Epithelial cell of esophagus (primary cell): Measurements from ENCODE around the gene ZNF839.
A peak's percentile ranks its signal among the peaks of the same experiment; 100 is the strongest.

ENCODE experiments used
- DNase-seq: peaks from one replicate; pipeline ENCODE4 v3.0.0; 2010; ENCODE audit warnings: low read depth
- H3K4me3 ChIP-seq: 2 replicates; pipeline ENCODE4 v1.5.1; 2011; ENCODE audit warnings: mild to moderate bottlenecking, low read length, control low read depth
- TF ChIP-seq, protein P1 (sequence below): IDR thresholded peaks from 2 replicates; pipeline ENCODE4 v1.5.1; 2011; ENCODE audit warnings: low read depth, mild to moderate bottlenecking, low read length, control low read depth, inconsistent platforms; ENCODE audit not compliant: insufficient read depth; ENCODE audit errors: missing control alignments

The ZNF839 gene

DNA sequence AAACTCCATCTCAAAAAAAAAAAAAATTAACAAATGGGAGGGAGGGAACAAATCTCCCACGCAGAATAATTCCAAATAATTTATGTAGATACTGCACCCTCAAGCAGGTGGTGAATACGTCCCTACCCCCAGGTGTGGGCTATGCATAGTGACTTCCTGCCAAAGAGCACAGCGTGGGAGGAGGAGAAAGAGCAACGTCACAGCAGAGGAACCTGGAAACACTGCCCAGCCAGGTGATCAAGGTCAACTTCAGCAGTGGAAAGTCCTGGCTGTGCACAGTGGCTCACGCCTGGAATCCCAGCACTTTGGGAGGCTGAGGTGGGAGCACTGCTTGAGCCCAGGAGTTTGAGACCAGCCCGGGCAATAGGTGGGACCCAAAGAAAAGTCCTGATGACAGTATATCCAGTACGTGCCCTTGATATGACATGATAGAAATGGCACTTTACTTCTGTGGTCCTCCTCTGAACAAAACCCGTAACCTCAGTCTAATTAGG, 33.6 kb downstream of the ZNF839 start:
- TF ChIP-seq, protein P1, sequence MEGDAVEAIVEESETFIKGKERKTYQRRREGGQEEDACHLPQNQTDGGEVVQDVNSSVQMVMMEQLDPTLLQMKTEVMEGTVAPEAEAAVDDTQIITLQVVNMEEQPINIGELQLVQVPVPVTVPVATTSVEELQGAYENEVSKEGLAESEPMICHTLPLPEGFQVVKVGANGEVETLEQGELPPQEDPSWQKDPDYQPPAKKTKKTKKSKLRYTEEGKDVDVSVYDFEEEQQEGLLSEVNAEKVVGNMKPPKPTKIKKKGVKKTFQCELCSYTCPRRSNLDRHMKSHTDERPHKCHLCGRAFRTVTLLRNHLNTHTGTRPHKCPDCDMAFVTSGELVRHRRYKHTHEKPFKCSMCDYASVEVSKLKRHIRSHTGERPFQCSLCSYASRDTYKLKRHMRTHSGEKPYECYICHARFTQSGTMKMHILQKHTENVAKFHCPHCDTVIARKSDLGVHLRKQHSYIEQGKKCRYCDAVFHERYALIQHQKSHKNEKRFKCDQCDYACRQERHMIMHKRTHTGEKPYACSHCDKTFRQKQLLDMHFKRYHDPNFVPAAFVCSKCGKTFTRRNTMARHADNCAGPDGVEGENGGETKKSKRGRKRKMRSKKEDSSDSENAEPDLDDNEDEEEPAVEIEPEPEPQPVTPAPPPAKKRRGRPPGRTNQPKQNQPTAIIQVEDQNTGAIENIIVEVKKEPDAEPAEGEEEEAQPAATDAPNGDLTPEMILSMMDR, result no peak
- no peak for DNase-seq
- H3K4me3 ChIP-seq, result no peak overlapping the region

DNA sequence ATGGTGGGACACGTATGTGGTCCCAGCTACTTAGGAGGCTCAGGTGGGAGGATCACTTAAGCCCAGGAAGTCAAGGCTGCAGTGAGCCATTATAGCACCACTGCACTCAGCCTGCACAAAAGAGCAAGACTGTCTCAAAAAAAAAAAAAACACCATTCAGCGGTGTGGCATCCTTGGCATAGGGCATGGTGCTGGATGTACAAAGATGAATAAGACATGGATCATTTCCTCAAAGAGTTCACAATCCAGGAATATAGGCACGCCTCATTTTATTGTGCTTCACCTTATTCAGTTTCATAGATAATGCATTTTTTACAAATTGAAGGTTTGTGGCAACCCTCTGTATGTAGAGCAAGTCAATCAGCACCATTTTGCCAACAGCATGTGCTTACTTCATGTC, 36.7 kb downstream of the ZNF839 start:
- no peak overlapping the region for H3K4me3 ChIP-seq
- DNase-seq, result peak; percentile 28
- TF ChIP-seq, protein P1, result no peak

- no peak for DNase-seq
- H3K4me3 ChIP-seq, result no peak overlapping the region
- TF ChIP-seq, protein P1, result no peak
Observed at GRCh38 chr14:102359341-102359740, 39.8 kb downstream of the ZNF839 start.

DNA sequence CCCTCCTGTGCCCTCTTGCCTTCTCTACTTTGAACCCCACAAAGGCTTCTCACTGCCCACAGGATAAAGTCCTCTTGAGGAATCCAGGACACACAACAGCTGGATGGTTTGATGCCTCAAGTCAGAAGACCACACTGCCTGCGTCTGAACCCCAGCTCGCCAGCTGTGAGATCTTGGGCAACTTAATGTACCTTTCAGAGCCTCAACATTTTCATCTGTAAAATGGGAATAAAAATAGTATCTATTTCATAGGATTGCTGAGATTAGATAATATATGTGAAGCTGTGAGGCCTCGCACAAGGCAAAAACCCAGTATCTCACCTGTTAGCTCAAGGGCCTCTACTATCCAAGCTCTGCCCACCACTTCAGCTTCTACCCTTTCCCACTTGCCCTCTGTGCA, 40.8 kb downstream of the ZNF839 start:
- TF ChIP-seq, protein P1, result no peak
- H3K4me3 ChIP-seq, result no peak overlapping the region
- DNase-seq, result no peak

DNA sequence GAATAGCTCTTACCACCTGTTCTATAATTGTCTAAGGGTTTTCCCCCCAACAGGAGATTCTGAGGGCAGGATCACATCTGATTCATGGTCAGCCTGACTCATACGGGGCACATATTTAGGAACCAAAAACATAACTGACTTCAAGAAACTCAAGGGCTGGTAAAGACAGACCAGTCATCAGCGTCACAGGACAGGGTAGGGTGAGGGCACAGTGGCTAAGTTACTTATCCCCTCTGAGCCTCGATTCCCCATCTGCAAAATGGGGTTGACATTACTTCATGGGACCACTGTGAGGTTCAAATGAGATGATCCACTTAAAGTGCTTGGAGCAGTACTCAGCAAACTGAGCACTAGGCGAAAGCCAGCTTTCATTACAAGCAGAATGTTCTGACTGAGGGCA, 42.5 kb downstream of the ZNF839 start:
- DNase-seq, result peak; percentile 54

DNA sequence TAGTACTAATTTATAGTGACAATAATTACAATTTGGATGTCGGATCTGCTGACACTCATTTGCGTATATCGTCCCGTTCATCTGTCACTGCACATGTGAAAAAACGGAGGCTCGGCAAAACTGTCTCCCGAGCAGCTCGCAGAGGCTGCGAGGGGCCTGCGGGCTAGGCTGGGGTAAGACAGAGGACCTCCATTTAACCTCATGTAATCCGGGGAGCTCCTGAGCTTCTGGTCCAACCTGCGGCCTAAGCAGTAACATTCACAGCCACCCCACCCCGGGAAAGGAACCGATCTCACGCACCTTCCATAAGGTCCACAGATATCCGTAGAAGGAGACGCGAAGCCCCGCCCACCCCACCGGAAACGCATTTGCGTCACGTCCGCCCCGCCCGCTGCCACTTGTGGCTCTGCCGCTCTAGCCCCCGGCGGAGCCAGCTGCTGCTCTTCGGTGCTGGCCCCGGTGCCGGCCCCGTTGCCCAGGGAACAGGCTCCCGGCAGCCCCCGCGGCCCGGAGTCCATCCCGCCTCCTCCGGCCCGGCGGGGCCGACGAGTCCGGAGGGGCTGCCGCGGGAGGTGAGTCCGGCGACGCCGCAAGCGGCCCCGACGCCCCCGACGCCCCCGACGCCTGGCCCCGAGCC, 43.1 kb downstream of the ZNF839 start, which contains the start of the genes CINP and TECPR2:
TSS of gene CINP (minus strand) at position 346 of the 637 bp plus-strand sequence. CDS start at position 307, 39 bp downstream.
TSS of gene TECPR2 (plus strand) at position 397 of the 637 bp plus-strand sequence. CDS start 13,781 bp downstream, outside the sequence.
- TF ChIP-seq, protein P1, result no peak
- peak; percentile 97 for DNase-seq
- peak within 1 kb of the TSS; percentile 96 for H3K4me3 ChIP-seq

More for the DNA sequence above, 42.5 kb downstream of the ZNF839 start:
- peak overlapping the region; percentile 96 for H3K4me3 ChIP-seq
- TF ChIP-seq, protein P1, result no peak
